ENCODE data around the gene SYDE1. TPM values are rescaled to one million over a fixed set of nuclear protein-coding genes. Genes with fewer than 3 reads are reported as not detected.
"Not testable (repeated sequence)": the region's sequence is repeated elsewhere in the genome, so short reads cannot be mapped to it uniquely, and the experiment has no call there.

SYDE1 gene
- total and polyA plus RNA-seq, 4 donors = 11.4 to 53.5 (median 42.8) TPM

DNA sequence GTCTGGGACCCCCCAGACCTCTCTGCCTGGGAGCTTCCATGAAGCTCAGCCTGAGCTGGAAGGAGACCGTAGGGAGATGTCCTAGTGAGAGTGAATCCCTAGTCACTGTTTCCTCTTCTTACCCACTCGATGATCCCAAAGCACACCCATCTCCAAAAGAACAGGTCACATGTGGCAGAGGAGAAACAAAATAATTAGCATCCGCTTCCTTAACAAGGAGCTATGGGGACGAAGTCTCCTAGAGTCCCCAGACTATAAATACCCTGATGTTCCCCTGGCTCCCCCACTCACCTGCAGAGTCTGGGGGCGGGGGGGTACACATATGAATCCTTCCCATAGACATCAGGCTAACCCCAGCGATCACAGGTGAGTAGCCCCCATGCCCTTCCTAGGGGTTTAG, 25.3 kb upstream of the SYDE1 start, which contains the start of gene OR1I1:
Gene OR1I1 (plus strand): TSS at position 301 of the 400 bp plus-strand sequence. CDS start 4,855 bp downstream, outside the sequence.
- ATAC-seq (ENCODE audit: low FRiP score) (no peak), DNase-seq (no peak)
- Histone ChIP-seq H3K27ac (ENCODE audit: low read depth in 1 of 2, low read length in 2 of 2) (no peak within 1 kb of the TSS), H3K4me1 (ENCODE audit: control insufficient read depth in 1 of 2, insufficient read depth in 2 of 2, low read length in 2 of 2) (no peaks in the 10 kb centered on the region), H3K9me3 (ENCODE audit: control insufficient read depth, low read length) (no peaks in the 10 kb centered on the region), H3K36me3 (ENCODE audit: control insufficient read depth in 1 of 2, insufficient read depth in 2 of 2, low read length in 1 of 2) (no peaks in the 10 kb centered on the region), H3K27me3 (ENCODE audit: control insufficient read depth in 1 of 2, insufficient read depth in 2 of 2, low read length in 1 of 2) (peaks cover 0 to 3% of the 10 kb centered on the region in 2 donors), H3K4me3 (ENCODE audit: low read length in 2 of 2) (no peak within 1 kb of the TSS)
- 60 to 69% methylated on average over 6 of the region's 6 CpGs for WGBS, 2 donors
- intact Hi-C loops (cut with DNase I) = no loop called here

DNA sequence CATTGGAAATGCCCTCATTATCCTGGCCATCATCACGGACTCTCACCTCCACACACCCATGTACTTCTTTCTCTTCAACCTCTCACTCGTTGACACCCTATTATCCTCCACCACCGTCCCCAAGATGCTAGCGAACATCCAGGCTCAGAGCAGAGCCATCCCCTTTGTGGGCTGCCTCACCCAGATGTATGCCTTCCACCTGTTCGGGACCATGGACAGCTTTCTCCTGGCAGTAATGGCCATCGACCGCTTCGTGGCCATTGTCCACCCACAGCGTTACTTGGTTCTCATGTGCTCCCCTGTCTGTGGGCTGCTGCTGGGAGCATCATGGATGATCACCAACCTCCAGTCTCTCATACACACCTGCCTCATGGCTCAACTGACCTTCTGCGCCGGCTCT, 20.0 kb upstream of the SYDE1 start:
- WGBS, 2 donors = 78 to 82% methylated on average over 11 of the region's 11 CpGs
- H3K4me3 ChIP-seq (ENCODE audit: low read length in 2 of 2) = no peak overlapping the region
- intact Hi-C loops (cut with DNase I) = no loop called here
- H3K9me3 ChIP-seq (ENCODE audit: control insufficient read depth, low read length) = no peaks in the 10 kb centered on the region
- H3K27ac ChIP-seq (ENCODE audit: low read depth in 1 of 2, low read length in 2 of 2) = no peak overlapping the region
- H3K27me3 ChIP-seq (ENCODE audit: control insufficient read depth in 1 of 2, insufficient read depth in 2 of 2, low read length in 1 of 2) = no peaks in the 10 kb centered on the region
- no peaks in the 10 kb centered on the region for H3K36me3 ChIP-seq (ENCODE audit: control insufficient read depth in 1 of 2, insufficient read depth in 2 of 2, low read length in 1 of 2)
- ATAC-seq (ENCODE audit: low FRiP score) = no peak
- H3K4me1 ChIP-seq (ENCODE audit: control insufficient read depth in 1 of 2, insufficient read depth in 2 of 2, low read length in 2 of 2) = no peaks in the 10 kb centered on the region
- no peak for DNase-seq

DNA sequence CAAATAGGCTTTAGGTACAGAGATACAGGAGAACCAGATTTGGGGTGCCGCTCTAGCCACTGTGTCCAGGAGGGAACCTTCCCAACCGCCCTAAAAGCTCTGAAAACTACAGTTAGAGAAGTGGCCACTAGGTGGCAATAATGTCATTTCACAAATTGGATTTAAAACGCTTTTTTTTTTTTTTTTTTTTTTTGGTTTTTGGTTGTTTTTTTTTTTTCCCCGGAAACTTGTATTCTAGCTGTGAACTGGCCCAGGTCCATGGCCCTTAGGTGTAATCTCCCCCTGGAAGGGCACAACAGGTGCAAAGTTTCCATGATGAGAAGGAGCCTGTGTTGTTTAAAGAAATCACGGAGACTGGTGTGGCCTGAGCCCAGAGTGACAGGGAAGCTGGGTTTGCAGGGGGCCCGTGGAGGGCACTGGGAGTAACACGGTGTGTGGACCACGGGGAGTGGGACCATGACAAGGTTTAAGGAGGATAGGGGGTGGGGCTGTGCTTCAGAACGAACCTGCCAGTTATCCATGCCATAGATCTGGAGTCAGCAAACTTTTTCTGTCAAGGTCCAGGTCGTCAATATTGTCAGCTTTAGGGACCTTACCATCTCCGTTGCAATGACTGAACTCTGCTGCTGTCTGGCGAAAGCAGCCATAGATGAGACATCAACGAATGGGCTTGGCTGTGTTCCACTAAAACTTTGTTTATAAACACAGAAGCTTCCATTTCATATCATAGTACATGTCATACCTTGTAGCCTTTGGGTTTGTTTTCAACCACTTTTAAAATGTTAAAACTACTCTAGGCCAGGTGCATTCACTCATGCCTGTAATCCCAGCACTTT, 15.1 kb upstream of the SYDE1 start:
- WGBS, 2 donors = 17 to 18% methylated on average over 12 to 13 of the region's 13 CpGs
- Histone ChIP-seq H3K27me3 (ENCODE audit: control insufficient read depth in 1 of 2, insufficient read depth in 2 of 2, low read length in 1 of 2) (no peaks in the 10 kb centered on the region), H3K4me1 (ENCODE audit: control insufficient read depth in 1 of 2, insufficient read depth in 2 of 2, low read length in 2 of 2) (no peaks in the 10 kb centered on the region), H3K4me3 (ENCODE audit: low read length in 2 of 2) (no peak overlapping the region), H3K9me3 (ENCODE audit: control insufficient read depth, low read length) (no peaks in the 10 kb centered on the region), H3K27ac (ENCODE audit: low read depth in 1 of 2, low read length in 2 of 2) (no peak overlapping the region), H3K36me3 (ENCODE audit: control insufficient read depth in 1 of 2, insufficient read depth in 2 of 2, low read length in 1 of 2) (no peaks in the 10 kb centered on the region)
- ATAC-seq (ENCODE audit: low FRiP score) (peak; percentile 76), DNase-seq (no peak)
- intact Hi-C loops (cut with DNase I) = loop anchor here (2.0 to 5.0 kb wide), 4 partner anchors 59 to 465 kb away; no protein-coding TSS in a partner anchor

DNA sequence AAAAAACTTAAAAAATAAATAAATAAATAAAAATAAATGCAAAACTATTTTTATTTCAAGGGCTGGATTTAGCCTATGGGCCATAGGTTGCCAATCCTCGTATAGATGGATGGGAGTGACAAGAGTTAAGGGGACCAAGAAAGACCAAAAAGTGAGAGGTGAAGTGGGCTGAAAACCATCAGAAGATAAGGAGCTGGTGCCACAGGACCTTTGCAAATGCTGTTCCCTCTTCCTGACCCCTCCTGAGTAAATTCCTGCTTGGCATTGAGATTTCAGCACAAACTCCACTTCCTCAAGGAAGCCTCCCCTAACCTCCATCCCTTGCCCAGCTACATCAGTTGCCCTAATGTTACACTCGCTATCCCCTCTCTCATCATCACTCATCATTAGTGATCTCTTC, 14.2 kb upstream of the SYDE1 start:
- H3K27ac ChIP-seq (ENCODE audit: low read depth in 1 of 2, low read length in 2 of 2) = no peak overlapping the region
- H3K36me3 ChIP-seq (ENCODE audit: control insufficient read depth in 1 of 2, insufficient read depth in 2 of 2, low read length in 1 of 2) = no peaks in the 10 kb centered on the region
- ATAC-seq (ENCODE audit: low FRiP score) (no peak), DNase-seq (no peak)
- intact Hi-C loops (cut with DNase I) = loop anchor here (2.0 to 5.0 kb wide), 4 partner anchors 58 to 464 kb away; no protein-coding TSS in a partner anchor
- H3K27me3 ChIP-seq (ENCODE audit: control insufficient read depth in 1 of 2, insufficient read depth in 2 of 2, low read length in 1 of 2) = no peaks in the 10 kb centered on the region
- no peaks in the 10 kb centered on the region for H3K9me3 ChIP-seq (ENCODE audit: control insufficient read depth, low read length)
- H3K4me3 ChIP-seq (ENCODE audit: low read length in 2 of 2) = no peak overlapping the region
- WGBS, 2 donors = 80 to 83% methylated on average over 2 of the region's 2 CpGs
- H3K4me1 ChIP-seq (ENCODE audit: control insufficient read depth in 1 of 2, insufficient read depth in 2 of 2, low read length in 2 of 2) = no peaks in the 10 kb centered on the region

DNA sequence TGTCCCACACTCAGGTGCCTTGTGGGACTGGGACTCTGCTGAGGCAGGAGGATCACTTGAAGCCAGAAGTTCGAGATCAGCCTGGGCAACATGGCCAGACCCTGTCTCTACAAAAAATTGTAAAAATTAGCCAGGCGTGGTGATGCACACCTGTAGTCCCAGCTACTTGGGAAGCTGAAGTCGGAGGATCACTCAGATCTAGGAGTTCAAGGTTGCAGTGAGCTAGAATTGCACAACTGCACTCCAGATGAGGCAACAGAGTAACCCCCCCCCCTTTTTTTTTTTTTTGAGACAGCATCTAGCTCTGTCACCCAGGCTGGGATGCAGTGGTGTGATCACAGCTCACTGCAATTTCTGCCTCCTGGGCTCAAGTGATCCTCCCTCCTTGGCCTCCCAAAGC, 11.0 kb upstream of the SYDE1 start:
- Histone ChIP-seq H3K4me1 (ENCODE audit: control insufficient read depth in 1 of 2, insufficient read depth in 2 of 2, low read length in 2 of 2) (no peaks in the 10 kb centered on the region), H3K27me3 (ENCODE audit: control insufficient read depth in 1 of 2, insufficient read depth in 2 of 2, low read length in 1 of 2) (no peaks in the 10 kb centered on the region), H3K36me3 (ENCODE audit: control insufficient read depth in 1 of 2, insufficient read depth in 2 of 2, low read length in 1 of 2) (no peaks in the 10 kb centered on the region), H3K9me3 (ENCODE audit: control insufficient read depth, low read length) (no peaks in the 10 kb centered on the region), H3K4me3 (ENCODE audit: low read length in 2 of 2) (no peak overlapping the region), H3K27ac (ENCODE audit: low read depth in 1 of 2, low read length in 2 of 2) (no peak overlapping the region)
- DNase-seq (peak in 1 of 2 donors; percentile 7), ATAC-seq (ENCODE audit: low FRiP score) (no peak)
- intact Hi-C loops (cut with DNase I) = no loop called here
- 83 to 89% methylated on average over 3 of the region's 3 CpGs for WGBS, 2 donors

DNA sequence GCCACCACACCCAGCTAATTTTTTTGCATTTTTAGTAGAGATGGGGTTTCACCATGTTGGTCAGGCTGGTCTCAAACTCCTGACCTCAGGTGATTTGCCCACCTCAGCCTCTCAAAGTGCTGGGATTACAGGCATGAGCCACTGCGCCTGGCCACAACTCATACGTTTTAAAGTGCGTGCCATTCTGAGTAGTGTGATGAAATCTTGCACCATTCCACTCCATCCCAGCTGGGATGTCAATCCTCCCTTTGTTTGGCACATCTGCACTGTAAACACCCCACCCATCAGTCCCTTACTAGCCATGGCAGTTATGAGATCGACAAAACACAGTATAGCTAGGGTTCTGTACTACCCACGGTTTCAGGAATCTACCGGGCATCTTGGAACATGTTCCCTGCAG, 9.2 kb upstream of the SYDE1 start:
- H3K4me3 ChIP-seq (ENCODE audit: low read length in 2 of 2); H3K27me3 ChIP-seq (ENCODE audit: control insufficient read depth in 1 of 2, insufficient read depth in 2 of 2, low read length in 1 of 2); H3K9me3 ChIP-seq (ENCODE audit: control insufficient read depth, low read length); intact Hi-C loops (cut with DNase I); H3K4me1 ChIP-seq (ENCODE audit: control insufficient read depth in 1 of 2, insufficient read depth in 2 of 2, low read length in 2 of 2); ATAC-seq (ENCODE audit: low FRiP score); H3K27ac ChIP-seq (ENCODE audit: low read depth in 1 of 2, low read length in 2 of 2); H3K36me3 ChIP-seq (ENCODE audit: control insufficient read depth in 1 of 2, insufficient read depth in 2 of 2, low read length in 1 of 2): not testable (repeated sequence)
- WGBS, 2 donors = 89% methylated on average over 6 of the region's 6 CpGs
- peak in 1 of 2 donors; percentile 13 for DNase-seq

DNA sequence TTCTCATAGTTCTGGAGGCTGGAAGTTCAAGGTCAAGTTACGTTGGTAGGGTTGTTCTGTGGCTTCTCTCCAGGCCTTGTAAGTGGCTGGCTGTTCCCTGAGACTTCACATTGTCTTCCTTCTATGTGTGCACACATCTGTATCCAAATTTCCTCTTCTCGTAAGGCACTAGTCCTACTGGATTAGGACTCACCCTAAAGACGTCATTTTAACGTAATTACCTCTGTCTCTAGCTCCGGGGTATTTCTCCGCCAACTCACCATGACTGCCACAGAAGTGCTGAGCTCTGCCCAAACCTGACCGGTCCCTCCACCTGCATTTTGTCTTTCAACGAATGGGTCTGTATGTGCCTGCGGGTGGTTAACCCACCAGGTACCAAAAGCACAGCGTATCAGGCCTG, 8.7 kb upstream of the SYDE1 start:
- no peak for ATAC-seq (ENCODE audit: low FRiP score)
- intact Hi-C loops (cut with DNase I) = no loop called here
- no peaks in the 10 kb centered on the region for H3K4me1 ChIP-seq (ENCODE audit: control insufficient read depth in 1 of 2, insufficient read depth in 2 of 2, low read length in 2 of 2)
- 86% methylated on average over 10 of the region's 10 CpGs for WGBS, 2 donors
- H3K27ac ChIP-seq (ENCODE audit: low read depth in 1 of 2, low read length in 2 of 2) = no peak overlapping the region
- no peaks in the 10 kb centered on the region for H3K36me3 ChIP-seq (ENCODE audit: control insufficient read depth in 1 of 2, insufficient read depth in 2 of 2, low read length in 1 of 2)
- no peak for DNase-seq
- peaks cover 1% of the 10 kb centered on the region for H3K9me3 ChIP-seq (ENCODE audit: control insufficient read depth, low read length)
- H3K27me3 ChIP-seq (ENCODE audit: control insufficient read depth in 1 of 2, insufficient read depth in 2 of 2, low read length in 1 of 2) = no peaks in the 10 kb centered on the region
- no peak overlapping the region for H3K4me3 ChIP-seq (ENCODE audit: low read length in 2 of 2)

DNA sequence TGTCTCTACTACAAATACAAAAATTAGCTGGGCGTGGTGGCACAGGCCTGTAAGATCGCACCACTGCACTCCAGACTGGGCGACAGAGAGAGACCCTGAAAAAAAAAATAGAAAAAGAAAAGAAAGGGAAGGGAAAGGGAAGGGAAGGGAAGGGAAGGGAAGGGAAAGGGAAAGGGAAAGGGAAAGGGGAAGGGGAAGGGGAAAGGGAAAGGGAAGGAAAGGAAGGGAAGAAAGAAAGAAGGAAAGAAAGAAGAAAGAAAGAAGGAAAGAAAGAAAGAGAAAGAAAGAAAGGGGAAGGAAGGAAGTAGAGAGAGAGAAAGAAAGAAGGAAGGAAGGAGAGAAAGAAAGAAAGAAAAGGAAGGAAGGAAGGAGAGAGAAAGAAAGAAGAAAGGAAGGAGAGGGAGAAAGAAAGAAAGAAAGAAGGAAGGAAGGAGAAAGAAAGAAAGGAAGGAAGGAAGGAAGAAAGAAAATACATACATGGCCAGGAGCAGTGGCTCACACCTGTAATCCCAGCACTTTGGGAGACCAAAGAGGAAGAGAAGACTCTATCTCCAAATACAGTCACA, 8.1 kb upstream of the SYDE1 start:
- no peaks in the 10 kb centered on the region for H3K4me1 ChIP-seq (ENCODE audit: control insufficient read depth in 1 of 2, insufficient read depth in 2 of 2, low read length in 2 of 2)
- no peaks in the 10 kb centered on the region for H3K36me3 ChIP-seq (ENCODE audit: control insufficient read depth in 1 of 2, insufficient read depth in 2 of 2, low read length in 1 of 2)
- DNase-seq = no peak
- H3K4me3 ChIP-seq (ENCODE audit: low read length in 2 of 2) = no peak overlapping the region
- intact Hi-C loops (cut with DNase I) = no loop called here
- ATAC-seq (ENCODE audit: low FRiP score) = no peak
- no peaks in the 10 kb centered on the region for H3K27me3 ChIP-seq (ENCODE audit: control insufficient read depth in 1 of 2, insufficient read depth in 2 of 2, low read length in 1 of 2)
- WGBS, 2 donors = 91% methylated on average over 3 of the region's 3 CpGs
- H3K27ac ChIP-seq (ENCODE audit: low read depth in 1 of 2, low read length in 2 of 2) = no peak overlapping the region
- peaks cover 1% of the 10 kb centered on the region for H3K9me3 ChIP-seq (ENCODE audit: control insufficient read depth, low read length)

All from aorta (tissue), 5 donors.